KMS-11 (cell line): ENCODE data around the gene KCND2.

Experiments used
- H2AFZ ChIP-seq: fragments of 200-600 bp; sonication (generic); 2 replicates; pipeline ENCODE4 v1.6.1; 2016; ENCODE audit warnings: antibody characterized with exemption, mixed run types, low read depth
- H3K27ac ChIP-seq: fragments of 200-600 bp; sonication (generic); 2 replicates; pipeline ENCODE4 v1.6.1; 2016; ENCODE audit warnings: mild to moderate bottlenecking, mixed run types
- H3K27me3 ChIP-seq: fragments of 200-600 bp; sonication (generic); 2 replicates; pipeline ENCODE4 v1.6.1; 2017; ENCODE audit warnings: mild to moderate bottlenecking, low read depth, mixed run types, moderate library complexity; ENCODE audit not compliant: insufficient read depth
- H3K36me3 ChIP-seq: fragments of 200-600 bp; sonication (generic); 2 replicates; pipeline ENCODE4 v1.6.1; 2017; ENCODE audit warnings: mild to moderate bottlenecking, mixed run types; ENCODE audit not compliant: insufficient read depth
- H3K4me1 ChIP-seq: fragments of 200-600 bp; sonication (generic); 2 replicates; pipeline ENCODE4 v1.6.1; 2016; ENCODE audit warnings: mild to moderate bottlenecking, low read depth, mixed run types; ENCODE audit not compliant: poor library complexity, severe bottlenecking
- H3K4me2 ChIP-seq: fragments of 200-600 bp; sonication (generic); 2 replicates; pipeline ENCODE4 v1.7.0; 2016; ENCODE audit warnings: mild to moderate bottlenecking, mixed run types
- H3K4me3 ChIP-seq: fragments of 200-600 bp; sonication (generic); IDR thresholded peaks from 2 replicates; pipeline ENCODE4 v1.6.1; 2017; ENCODE audit warnings: low read depth, low read length, mixed read lengths; ENCODE audit not compliant: insufficient read depth
- H3K79me2 ChIP-seq: fragments of 200-600 bp; sonication (generic); 2 replicates; pipeline ENCODE4 v1.6.1; 2016; ENCODE audit warnings: low read depth, mixed run types; ENCODE audit not compliant: insufficient read depth
- H3K9ac ChIP-seq: fragments of 200-600 bp; sonication (generic); 2 replicates; pipeline ENCODE4 v1.6.1; 2016; ENCODE audit warnings: mild to moderate bottlenecking, mixed run types
- H4K20me1 ChIP-seq: fragments of 200-600 bp; sonication (generic); 2 replicates; pipeline ENCODE4 v1.6.1; 2016; ENCODE audit warnings: mild to moderate bottlenecking, mixed run types; ENCODE audit not compliant: insufficient read depth
- TF ChIP-seq, protein P1 (sequence below): fragments of 200-600 bp; sonication (generic); conservative IDR thresholded peaks from 2 replicates; pipeline ENCODE4 v1.6.1; 2017; ENCODE audit warnings: low read depth, mild to moderate bottlenecking, antibody characterized with exemption, low read length, moderate library complexity, mixed read lengths

KCND2 gene

DNA sequence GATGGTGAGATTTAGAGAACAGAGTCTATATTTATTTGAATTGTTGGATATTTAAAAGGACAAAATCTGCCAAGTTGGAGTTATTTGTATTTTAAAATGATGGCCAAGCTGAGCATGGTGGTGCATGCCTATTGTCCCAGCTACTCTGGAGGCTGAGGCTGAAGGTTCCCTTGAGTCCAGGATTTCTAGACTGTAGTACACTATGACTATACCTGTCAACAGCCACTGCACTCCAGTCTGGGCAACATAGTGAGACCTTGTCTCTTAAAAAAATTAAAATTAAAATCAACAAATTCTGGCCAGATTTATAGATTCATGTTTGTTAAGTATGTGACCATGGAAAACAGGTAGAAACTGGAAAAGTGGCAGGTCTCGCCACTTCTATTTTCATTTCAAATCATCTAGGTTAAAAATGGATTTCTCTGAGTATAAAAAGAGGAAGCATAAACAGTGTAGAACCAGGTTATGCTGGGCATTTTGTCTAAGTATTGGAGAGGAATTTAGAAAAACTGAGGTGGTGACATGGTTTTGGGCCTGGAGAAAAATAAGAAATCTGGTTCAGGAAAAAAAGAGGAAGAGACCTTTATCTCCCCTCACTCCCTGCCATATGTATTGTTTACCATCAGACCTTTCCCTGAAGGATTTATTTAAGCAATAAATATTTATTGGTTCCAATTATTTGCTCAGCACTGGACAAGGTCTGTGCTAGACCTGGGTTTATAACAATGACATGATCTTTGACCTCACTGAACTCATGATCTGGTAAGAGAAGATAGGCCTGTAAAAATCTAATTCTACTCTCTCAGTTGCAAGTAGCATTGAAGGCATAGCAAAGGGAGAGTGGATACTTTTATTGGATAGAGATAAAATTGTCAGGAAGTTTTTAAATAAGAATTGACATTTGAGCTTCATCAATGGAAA is 450.8 kb downstream of the KCND2 start:
- Histone ChIP-seq H2AFZ (no peak overlapping the region), H3K79me2 (no peaks in the 10 kb centered on the region), H3K27me3 (no peaks in the 10 kb centered on the region), H3K36me3 (no peaks in the 10 kb centered on the region), H4K20me1 (no peaks in the 10 kb centered on the region), H3K9ac (no peak overlapping the region), H3K4me3 (no peak overlapping the region), H3K27ac (no peak overlapping the region), H3K4me1 (no peaks in the 10 kb centered on the region), H3K4me2 (no peak overlapping the region)
- TF ChIP-seq, protein P1, sequence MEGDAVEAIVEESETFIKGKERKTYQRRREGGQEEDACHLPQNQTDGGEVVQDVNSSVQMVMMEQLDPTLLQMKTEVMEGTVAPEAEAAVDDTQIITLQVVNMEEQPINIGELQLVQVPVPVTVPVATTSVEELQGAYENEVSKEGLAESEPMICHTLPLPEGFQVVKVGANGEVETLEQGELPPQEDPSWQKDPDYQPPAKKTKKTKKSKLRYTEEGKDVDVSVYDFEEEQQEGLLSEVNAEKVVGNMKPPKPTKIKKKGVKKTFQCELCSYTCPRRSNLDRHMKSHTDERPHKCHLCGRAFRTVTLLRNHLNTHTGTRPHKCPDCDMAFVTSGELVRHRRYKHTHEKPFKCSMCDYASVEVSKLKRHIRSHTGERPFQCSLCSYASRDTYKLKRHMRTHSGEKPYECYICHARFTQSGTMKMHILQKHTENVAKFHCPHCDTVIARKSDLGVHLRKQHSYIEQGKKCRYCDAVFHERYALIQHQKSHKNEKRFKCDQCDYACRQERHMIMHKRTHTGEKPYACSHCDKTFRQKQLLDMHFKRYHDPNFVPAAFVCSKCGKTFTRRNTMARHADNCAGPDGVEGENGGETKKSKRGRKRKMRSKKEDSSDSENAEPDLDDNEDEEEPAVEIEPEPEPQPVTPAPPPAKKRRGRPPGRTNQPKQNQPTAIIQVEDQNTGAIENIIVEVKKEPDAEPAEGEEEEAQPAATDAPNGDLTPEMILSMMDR, result no peak

DNA sequence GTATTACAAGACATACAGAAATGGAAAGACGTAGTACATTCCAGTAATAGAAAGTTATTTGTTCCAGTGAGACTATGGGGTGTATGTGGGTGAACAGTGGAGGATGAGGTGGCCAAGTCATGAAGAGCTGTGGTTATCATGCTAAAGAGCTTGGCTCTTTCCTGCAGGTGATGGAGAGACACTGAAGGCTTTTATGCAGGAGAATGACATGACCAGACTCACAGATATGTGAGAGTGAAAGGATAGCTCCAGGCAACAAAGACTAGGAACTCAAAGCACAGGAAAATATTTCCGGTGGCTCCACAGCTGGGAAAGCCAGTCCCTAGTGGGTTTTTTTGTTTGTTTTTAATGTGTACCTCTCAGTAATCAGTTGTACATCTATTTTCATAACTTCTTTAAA is 451.5 kb downstream of the KCND2 start:
- H4K20me1 ChIP-seq, result no peaks in the 10 kb centered on the region
- no peaks in the 10 kb centered on the region for H3K79me2 ChIP-seq
- H3K9ac ChIP-seq, result no peak overlapping the region
- no peaks in the 10 kb centered on the region for H3K36me3 ChIP-seq
- no peaks in the 10 kb centered on the region for H3K27me3 ChIP-seq
- H3K27ac ChIP-seq, result no peak overlapping the region
- H3K4me3 ChIP-seq, result no peak overlapping the region
- no peaks in the 10 kb centered on the region for H3K4me1 ChIP-seq
- H2AFZ ChIP-seq, result no peak overlapping the region
- TF ChIP-seq, protein P1, result no peak
- no peak overlapping the region for H3K4me2 ChIP-seq

GRCh38 chr7:120724955-120725354 is 452.0 kb downstream of the KCND2 start:
- no peaks in the 10 kb centered on the region for H3K4me1 ChIP-seq
- H4K20me1 ChIP-seq, result no peaks in the 10 kb centered on the region
- H3K27me3 ChIP-seq, result no peaks in the 10 kb centered on the region
- H3K4me3 ChIP-seq, result no peak overlapping the region
- no peak overlapping the region for H3K4me2 ChIP-seq
- TF ChIP-seq, protein P1, result no peak
- no peaks in the 10 kb centered on the region for H3K36me3 ChIP-seq
- H3K79me2 ChIP-seq, result no peaks in the 10 kb centered on the region
- peak overlapping the region; percentile 28; the same call in 1 of the 2 replicates for H2AFZ ChIP-seq
- no peak overlapping the region for H3K27ac ChIP-seq
- no peak overlapping the region for H3K9ac ChIP-seq

GRCh38 chr7:120725376-120726039 is 452.5 kb downstream of the KCND2 start:
- Histone ChIP-seq H3K4me3 (no peak overlapping the region), H3K27ac (no peak overlapping the region), H3K27me3 (no peaks in the 10 kb centered on the region), H3K79me2 (no peaks in the 10 kb centered on the region), H2AFZ (peak overlapping the region; percentile 28; the same call in 1 of the 2 replicates), H3K9ac (no peak overlapping the region), H3K4me1 (no peaks in the 10 kb centered on the region), H3K4me2 (no peak overlapping the region), H4K20me1 (no peaks in the 10 kb centered on the region), H3K36me3 (no peaks in the 10 kb centered on the region)
- TF ChIP-seq, protein P1, result peak; percentile 89
